ENCODE measurements around the gene KCNQ4.

KCNQ4 gene

GRCh38 chr1:40748841-40749718, 34.5 kb upstream of the KCNQ4 start:
- H3K4me3 ChIP-seq (ENCODE audit: low read length), result no peak overlapping the region
- TF ChIP-seq ZNF274 (IDR thresholded peaks at IDR 0.05; ENCODE audit: low read depth, low read length), result no peak

- no peak for TF ChIP-seq ZNF274 (IDR thresholded peaks at IDR 0.05; ENCODE audit: low read depth, low read length)
- H3K4me3 ChIP-seq (ENCODE audit: low read length), result no peak overlapping the region
Observed at GRCh38 chr1:40749817-40750216, 33.8 kb upstream of the KCNQ4 start.

GRCh38 chr1:40750451-40750908, 33.1 kb upstream of the KCNQ4 start:
- no peak for TF ChIP-seq ZNF274 (IDR thresholded peaks at IDR 0.05; ENCODE audit: low read depth, low read length)
- H3K4me3 ChIP-seq (ENCODE audit: low read length), result no peak overlapping the region

DNA sequence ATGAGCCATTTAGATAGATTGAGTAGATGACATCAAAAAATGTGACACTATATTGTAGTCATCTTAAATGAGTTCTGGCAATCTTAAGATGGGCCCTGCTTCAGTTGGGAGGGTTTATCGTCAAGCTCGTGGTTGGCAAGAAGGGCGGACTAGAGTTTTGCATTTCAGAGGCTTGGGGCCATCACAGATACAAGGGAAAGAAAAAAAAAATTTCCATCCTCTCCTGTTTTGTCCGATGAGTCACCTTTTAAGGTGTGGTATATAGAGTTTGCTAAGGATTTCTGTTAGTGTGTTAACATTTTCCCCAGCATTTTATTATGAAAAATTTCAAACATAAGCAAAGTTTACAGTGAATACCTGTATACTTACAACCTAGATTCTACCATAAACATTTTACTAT, 31.8 kb upstream of the KCNQ4 start:
- no peak overlapping the region for H3K4me3 ChIP-seq (ENCODE audit: low read length)
- no peak for TF ChIP-seq ZNF274 (IDR thresholded peaks at IDR 0.05; ENCODE audit: low read depth, low read length)

DNA sequence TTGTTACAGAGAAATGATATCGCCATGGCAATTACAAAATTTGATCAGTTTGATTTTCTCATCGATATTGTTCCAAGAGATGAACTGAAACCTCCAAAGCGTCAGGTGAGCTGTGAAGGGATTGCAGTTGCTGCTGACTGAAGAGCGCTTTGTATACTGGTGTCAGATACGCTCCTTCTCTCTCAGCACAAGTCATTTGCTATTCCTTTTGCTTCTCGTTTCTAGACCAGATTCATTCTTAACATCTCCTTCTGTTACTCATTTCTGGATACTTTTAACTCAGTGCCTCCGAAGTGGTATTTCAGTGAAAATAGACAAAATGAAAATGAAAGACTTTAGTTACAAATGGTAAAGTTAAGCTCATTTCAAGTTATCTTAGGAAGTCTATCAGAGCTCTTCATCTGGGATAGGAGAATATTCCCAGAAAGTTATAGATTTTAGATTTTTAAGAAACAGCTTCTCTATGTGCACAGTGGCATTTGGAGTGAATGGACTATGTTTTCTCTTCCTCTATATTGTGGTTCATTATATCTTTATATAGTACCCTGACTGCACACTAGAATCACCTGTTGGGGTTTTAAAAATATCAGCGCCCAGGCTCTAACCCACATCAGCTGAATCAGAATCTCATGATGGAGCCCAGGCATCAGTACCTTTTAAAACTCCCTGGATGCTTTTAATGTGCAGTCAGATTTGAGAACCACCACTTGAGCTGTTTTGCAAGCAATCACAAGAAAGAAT, 30.3 kb upstream of the KCNQ4 start:
- TF ChIP-seq ZNF274 (IDR thresholded peaks at IDR 0.05; ENCODE audit: low read depth, low read length), result no peak
- H3K4me3 ChIP-seq (ENCODE audit: low read length), result no peak overlapping the region; the same call in 1 of the 2 replicates

GRCh38 chr1:40754201-40754600, 29.4 kb upstream of the KCNQ4 start:
- TF ChIP-seq ZNF274 (IDR thresholded peaks at IDR 0.05; ENCODE audit: low read depth, low read length), result no peak
- H3K4me3 ChIP-seq (ENCODE audit: low read length), result no peak overlapping the region

GRCh38 chr1:40755067-40755466, 28.5 kb upstream of the KCNQ4 start:
- no peak for TF ChIP-seq ZNF274 (IDR thresholded peaks at IDR 0.05; ENCODE audit: low read depth, low read length)
- no peak overlapping the region for H3K4me3 ChIP-seq (ENCODE audit: low read length)

DNA sequence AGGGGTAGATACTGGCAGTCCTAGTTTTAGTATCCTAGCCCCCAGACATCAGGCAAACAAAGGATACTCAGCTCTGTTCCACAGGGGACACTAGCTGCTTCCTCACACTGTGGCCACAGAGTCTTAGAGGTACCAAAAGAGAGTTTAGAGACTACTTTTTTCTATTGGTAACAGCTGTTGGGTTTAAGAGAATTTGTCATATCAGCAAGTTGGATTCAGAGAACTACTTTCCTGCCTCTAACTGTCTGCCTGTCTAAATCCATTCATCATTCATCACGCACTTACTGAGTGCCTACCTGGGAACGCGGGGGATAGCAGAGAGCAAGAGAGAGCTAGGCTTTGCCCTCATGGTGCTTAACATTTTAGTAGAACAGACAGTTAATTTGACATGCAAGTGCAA, 27.1 kb upstream of the KCNQ4 start:
- H3K4me3 ChIP-seq (ENCODE audit: low read length), result no peak overlapping the region
- TF ChIP-seq ZNF274 (IDR thresholded peaks at IDR 0.05; ENCODE audit: low read depth, low read length), result no peak

DNA sequence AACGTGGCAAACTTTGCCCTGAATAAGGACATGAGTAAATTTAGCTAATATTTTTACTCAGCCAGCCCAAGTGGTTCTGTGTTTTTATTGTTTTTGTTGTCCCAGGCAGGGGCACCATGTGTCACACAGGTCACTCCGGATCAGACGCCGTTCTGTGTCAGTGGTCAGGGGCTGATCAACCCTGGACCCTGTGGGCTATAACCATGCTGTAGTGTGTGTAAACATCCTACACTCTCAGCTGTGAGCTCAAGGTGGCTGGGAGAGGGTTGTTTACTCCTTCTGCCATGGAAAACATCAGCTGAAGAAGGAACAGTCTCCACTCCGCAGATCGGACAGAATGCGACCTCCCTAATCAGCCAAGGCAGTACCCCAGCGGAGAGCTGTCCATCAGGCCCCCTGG, 26.5 kb upstream of the KCNQ4 start:
- H3K4me3 ChIP-seq (ENCODE audit: low read length), result no peak overlapping the region
- TF ChIP-seq ZNF274 (IDR thresholded peaks at IDR 0.05; ENCODE audit: low read depth, low read length), result no peak

GRCh38 chr1:40758004-40758403, 25.6 kb upstream of the KCNQ4 start:
- H3K4me3 ChIP-seq (ENCODE audit: low read length), result no peak overlapping the region
- no peak for TF ChIP-seq ZNF274 (IDR thresholded peaks at IDR 0.05; ENCODE audit: low read depth, low read length)

DNA sequence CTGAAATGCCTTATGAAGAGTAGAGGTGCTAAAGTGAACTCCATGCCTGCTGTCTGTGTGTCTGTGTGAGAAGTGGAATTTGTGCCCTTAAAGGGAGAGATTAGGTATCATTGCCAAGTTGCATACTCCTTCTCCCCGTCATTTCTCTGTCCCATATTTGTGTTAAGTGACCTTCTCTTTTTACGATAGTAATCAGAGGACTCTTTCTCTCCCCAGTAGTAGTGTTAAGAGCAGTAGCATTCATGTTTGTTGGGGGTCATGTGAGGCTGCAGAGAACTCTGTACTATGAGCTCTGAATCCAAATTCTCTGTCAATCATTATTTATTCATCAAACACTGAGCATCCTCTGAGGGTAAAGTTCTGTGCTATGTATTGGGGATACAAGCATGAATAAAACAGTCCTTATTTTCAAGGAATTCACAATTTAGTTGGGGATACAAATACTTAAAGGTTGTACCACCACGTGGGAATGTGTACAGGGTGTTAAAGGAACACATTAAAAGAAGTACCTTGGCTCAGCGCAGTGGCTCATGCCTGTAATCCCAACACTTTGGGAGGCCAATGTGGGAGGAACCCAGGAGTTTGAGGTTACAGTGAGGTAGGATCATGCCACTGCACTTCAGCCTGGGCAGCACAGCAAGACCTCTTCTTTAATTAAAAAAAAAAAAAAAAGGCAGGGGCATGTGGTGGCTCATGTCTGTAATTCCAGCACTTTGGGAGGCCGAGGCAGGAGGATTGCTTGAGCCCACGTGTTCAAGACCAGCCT, 24.8 kb upstream of the KCNQ4 start:
- TF ChIP-seq ZNF274 (IDR thresholded peaks at IDR 0.05; ENCODE audit: low read depth, low read length), result no peak
- no peak overlapping the region for H3K4me3 ChIP-seq (ENCODE audit: low read length)

GRCh38 chr1:40760984-40761383, 22.6 kb upstream of the KCNQ4 start:
- TF ChIP-seq ZNF274 (IDR thresholded peaks at IDR 0.05; ENCODE audit: low read depth, low read length), result no peak
- H3K4me3 ChIP-seq (ENCODE audit: low read length), result no peak overlapping the region

- no peak overlapping the region; the same call in 1 of the 2 replicates for H3K4me3 ChIP-seq (ENCODE audit: low read length)
Observed at GRCh38 chr1:40762144-40762923, 21.3 kb upstream of the KCNQ4 start.

More at GRCh38 chr1:40762144-40762923, 21.3 kb upstream of the KCNQ4 start:
- no peak for TF ChIP-seq ZNF274 (IDR thresholded peaks at IDR 0.05; ENCODE audit: low read depth, low read length)

Data from GM08714 (cell line).